GM21360 (cell line): Measurements from ENCODE around the gene ARHGAP6.

Experiments used
- ATAC-seq: cut with Tn5 transposase; IDR thresholded peaks from one replicate; pipeline ENCODE4 v1.9.1; 2021; ENCODE audit warnings: mild to moderate bottlenecking, moderate library complexity; ENCODE audit not compliant: unreplicated experiment

ARHGAP6 gene

GRCh38 chrX:11406109-11406765 lies 259.5 kb downstream of the ARHGAP6 start:
- ATAC-seq = no peak

GRCh38 chrX:11403631-11404030 lies 262.1 kb downstream of the ARHGAP6 start:
- ATAC-seq = no peak

- ATAC-seq = no peak
Measured at GRCh38 chrX:11401966-11402365, 263.8 kb downstream of the ARHGAP6 start.

GRCh38 chrX:11399489-11400094 lies 266.1 kb downstream of the ARHGAP6 start:
- ATAC-seq = no peak

- ATAC-seq = no peak
Measured at GRCh38 chrX:11398785-11399184, 266.9 kb downstream of the ARHGAP6 start.

GRCh38 chrX:11398139-11398538 lies 267.6 kb downstream of the ARHGAP6 start:
- no peak for ATAC-seq

GRCh38 chrX:11397680-11398079 lies 268.0 kb downstream of the ARHGAP6 start:
- peak; percentile 94 for ATAC-seq

GRCh38 chrX:11395859-11396258 lies 269.9 kb downstream of the ARHGAP6 start:
- ATAC-seq = no peak

- no peak for ATAC-seq
Measured at GRCh38 chrX:11393949-11394654, 271.6 kb downstream of the ARHGAP6 start.

GRCh38 chrX:11386812-11387211 lies 278.9 kb downstream of the ARHGAP6 start:
- no peak for ATAC-seq

- no peak for ATAC-seq
Measured at GRCh38 chrX:11386001-11386523, 279.7 kb downstream of the ARHGAP6 start.

- ATAC-seq = no peak
Measured at GRCh38 chrX:11382930-11383329, 282.8 kb downstream of the ARHGAP6 start.

- ATAC-seq = peak; percentile 95
Measured at GRCh38 chrX:11381464-11381863, 284.3 kb downstream of the ARHGAP6 start.

GRCh38 chrX:11380187-11380844 lies 285.4 kb downstream of the ARHGAP6 start:
- ATAC-seq = no peak

- no peak for ATAC-seq
Measured at GRCh38 chrX:11376163-11376562, 289.6 kb downstream of the ARHGAP6 start.

- ATAC-seq = no peak
Measured at GRCh38 chrX:11375614-11376119, 290.1 kb downstream of the ARHGAP6 start.

- no peak for ATAC-seq
Measured at GRCh38 chrX:11374570-11374969, 291.1 kb downstream of the ARHGAP6 start.

- ATAC-seq = no peak
Measured at GRCh38 chrX:11371106-11371505, 294.6 kb downstream of the ARHGAP6 start.

- no peak for ATAC-seq
Measured at GRCh38 chrX:11367609-11368430, 297.9 kb downstream of the ARHGAP6 start.

- ATAC-seq = no peak
Measured at GRCh38 chrX:11366998-11367595, 298.6 kb downstream of the ARHGAP6 start.
